DMS 273 (cell line): Measurements from ENCODE around the gene PLPP3.

Experiments used
- DNase-seq: peaks from one replicate; lab custom pipeline; 2025; ENCODE audit not compliant: unreplicated experiment; lab: John Stamatoyannopoulos, UW

PLPP3 gene

DNA sequence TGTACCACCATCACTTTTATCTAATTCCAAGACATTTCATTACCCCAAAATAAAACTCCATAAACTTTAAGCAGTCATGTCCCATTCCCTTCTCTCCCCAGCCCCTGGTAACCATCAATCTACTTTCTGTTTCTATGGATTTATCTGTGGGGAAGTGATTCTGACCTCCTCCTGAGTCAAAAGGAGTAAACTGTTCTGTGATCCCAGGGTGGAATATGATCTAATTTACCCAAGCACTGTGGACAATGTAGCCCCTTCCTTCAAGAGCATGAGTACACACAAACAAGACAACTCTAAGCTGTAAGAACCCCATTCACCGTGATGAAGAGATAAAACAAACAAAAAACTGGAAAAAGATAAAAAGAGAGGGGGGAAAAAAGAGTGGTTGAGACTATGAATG, 77.9 kb downstream of the PLPP3 start:
- no peak for DNase-seq

DNA sequence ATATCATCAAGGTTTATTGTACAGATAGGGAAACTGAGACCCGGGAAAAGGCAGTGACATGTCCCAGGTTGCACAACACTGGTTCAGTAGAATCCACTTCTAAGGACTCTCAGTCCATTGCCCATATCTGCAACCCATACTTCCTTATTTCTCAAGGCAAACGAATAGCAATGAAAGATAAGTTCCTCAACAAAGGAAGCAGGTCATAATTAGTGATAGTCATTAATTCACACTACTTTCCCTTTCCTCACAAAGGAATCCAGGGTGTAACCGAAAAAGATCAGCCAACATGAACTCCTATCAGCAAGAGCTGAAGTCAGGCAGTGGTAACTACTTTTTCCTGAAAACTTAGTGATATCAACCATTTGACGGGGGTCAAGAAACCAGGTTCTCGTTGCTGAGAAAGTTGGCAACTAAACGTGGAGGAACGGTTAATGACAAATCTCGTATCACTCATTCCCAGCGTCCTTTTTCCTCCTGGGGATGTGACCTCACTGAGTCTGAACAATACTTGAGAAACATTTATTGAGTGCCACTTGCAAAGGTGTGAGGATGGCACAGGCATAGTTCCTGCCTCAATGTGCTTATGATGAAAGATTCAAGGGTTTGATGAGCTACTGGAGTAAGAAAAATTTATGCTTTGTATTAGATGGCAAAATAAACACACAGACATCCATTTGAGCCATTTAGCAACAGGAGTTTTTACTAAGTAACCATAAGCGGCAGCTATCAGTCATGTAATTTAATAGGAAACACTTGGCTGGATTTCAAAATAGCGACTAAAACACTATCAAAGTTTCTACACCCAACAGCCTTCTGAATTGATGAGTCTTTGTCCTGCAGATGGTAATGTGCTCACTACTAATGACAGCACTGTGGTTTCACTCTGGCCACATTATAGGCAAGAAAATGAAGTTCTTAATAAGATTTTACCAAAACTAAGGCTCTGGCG, 82.3 kb downstream of the PLPP3 start:
- no peak for DNase-seq

- no peak for DNase-seq
Observed at GRCh38 chr1:56496158-56496557, 83.2 kb downstream of the PLPP3 start.

- DNase-seq: peak; percentile 6
Observed at GRCh38 chr1:56495538-56495937, 83.8 kb downstream of the PLPP3 start.

GRCh38 chr1:56494306-56494705, 85.1 kb downstream of the PLPP3 start:
- DNase-seq: no peak

GRCh38 chr1:56493826-56494225, 85.5 kb downstream of the PLPP3 start:
- no peak for DNase-seq

DNA sequence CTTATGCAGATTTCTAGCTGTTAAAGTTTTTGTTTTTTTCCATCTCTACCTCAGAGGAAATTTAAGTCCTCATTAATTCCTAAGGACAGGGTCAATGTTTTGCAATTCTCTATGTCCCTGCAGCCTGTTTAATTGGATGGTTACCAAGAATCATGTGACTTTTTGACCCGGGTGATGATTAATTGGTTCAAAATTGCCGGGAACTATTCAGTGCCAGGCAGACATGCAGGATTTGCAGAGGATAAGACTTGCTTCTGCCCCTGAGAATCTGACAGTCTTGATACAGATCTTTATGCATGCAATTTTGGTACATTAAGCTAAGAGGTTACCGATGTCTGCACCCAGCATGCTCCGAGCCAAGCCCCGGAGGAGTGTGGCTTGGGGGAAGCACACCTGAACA, 87.9 kb downstream of the PLPP3 start:
- DNase-seq: peak; percentile 26

GRCh38 chr1:56490619-56491018, 88.7 kb downstream of the PLPP3 start:
- DNase-seq: no peak

- no peak for DNase-seq
Observed at GRCh38 chr1:56489695-56490094, 89.7 kb downstream of the PLPP3 start.

GRCh38 chr1:56484695-56485094, 94.7 kb downstream of the PLPP3 start:
- no peak for DNase-seq

DNA sequence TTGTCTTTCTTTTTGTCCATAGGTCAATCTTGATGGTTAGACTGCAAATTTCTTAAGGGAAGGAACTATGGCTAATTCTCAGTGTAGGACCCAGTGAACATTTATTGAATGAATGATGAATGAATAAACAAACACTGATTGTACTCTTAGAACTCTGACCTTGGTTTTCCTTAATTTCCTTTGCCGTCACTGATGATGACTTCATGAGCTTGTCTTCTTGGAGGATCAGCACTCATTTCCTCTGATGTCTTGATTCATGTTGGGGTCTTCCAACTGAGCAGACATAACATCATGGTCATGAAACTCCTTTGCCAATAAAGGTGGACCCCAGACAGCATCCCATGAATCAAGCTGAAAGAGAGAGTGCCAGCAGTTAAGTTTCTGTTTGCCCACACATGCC, 96.3 kb downstream of the PLPP3 start:
- no peak for DNase-seq

DNA sequence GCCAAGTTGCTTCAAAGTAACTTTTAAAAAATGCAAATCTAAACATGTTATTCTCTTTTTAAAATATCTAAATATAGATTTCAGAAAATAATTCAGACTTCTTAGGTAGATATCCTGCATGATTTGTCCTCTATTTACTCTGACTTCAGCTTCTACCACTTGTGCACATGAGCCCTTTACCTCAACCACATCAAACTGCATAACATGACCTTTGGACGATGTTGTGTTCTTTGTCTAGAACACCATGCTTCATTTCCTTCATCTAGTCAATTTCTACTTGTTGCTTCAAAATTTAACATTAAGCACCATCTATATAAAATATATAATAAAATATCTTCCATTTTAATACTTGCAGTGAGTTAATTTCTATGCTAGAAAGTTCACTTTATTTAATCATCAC, 96.9 kb downstream of the PLPP3 start:
- no peak for DNase-seq

DNA sequence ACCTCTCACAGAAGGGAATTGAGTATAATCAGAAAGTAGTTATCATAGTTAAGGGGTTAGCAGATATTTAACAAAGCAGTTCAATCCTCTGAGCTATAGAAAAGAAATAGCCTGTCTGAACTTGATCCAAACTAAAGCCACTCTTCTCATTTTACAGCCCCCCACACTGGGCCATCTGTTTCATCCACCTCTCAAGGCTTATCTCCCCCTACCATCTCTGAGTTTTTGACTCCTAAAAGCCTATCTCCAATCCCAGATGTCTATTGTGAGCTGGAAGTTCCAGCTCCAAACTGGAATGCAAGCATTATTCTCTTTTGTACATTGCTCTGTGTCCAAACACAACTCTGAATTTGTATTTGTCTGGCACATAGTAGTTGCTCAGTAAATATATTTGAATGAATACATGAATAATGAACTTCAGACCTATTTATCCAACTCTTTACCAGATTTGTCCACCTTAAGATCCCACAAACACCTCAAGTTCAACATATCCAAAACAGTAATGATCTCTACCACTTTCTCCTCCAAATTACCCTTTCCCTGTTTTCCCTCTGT, 98.1 kb downstream of the PLPP3 start:
- peak; percentile 74 for DNase-seq

- DNase-seq: no peak
Observed at GRCh38 chr1:56478734-56479133, 100.6 kb downstream of the PLPP3 start.

- peak; percentile 63 for DNase-seq
Observed at GRCh38 chr1:56477164-56478111, 101.9 kb downstream of the PLPP3 start.

- DNase-seq: peak; percentile 28
Observed at GRCh38 chr1:56473582-56474270, 105.6 kb downstream of the PLPP3 start.

DNA sequence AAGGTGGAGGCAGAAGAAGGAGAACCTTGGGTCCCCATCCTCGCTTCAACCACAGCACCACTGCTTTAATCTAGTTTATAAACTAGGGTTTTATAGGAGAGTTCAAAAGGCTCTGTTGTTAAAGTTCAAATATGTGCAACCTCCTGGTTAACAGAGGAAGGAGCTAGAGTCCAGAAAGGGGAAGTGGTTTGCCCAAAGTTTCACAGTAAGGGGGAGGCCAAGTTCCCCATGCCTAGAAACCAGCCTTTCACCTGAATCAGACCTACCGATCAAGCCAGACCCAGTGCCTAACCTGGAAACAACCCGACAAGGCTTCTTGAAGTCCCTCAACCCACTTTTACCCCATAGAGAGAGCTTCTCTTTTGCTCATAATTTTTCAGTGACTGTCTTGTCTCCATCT, 106.5 kb downstream of the PLPP3 start:
- no peak for DNase-seq

DNA sequence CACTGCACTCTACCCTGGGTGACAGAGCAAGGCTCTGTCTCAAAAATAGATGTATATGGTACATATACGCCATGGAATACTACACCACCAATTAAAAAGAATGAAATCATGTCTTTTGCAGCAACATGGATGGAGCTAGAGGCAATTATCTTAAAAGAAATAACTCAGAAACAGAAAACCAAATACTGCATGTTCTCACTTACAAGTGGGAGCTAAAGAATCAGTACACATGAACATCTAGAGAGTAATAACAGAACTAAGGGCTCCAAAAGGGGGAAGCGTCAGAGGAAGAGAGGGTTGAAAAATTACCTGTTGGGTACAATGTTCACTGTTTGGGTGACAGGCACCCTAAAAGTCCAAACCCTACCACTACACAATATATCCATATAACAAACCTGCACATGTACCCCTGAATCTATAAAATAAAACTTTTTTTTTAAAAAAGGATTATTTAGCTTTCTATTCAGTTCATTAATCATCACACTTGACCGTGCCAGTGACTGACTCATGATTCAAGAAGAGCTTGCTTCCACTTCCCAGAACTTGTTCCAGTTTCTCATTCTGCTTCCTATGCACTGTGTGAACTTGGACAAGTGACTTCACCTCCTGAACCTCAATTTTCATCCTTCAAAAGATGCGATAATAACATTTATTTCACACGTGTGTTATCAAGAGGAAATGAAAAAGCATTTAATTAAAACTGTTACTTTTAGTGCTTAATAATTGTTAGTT, 109.6 kb downstream of the PLPP3 start:
- DNase-seq: no peak

GRCh38 chr1:56468518-56468917, 110.8 kb downstream of the PLPP3 start:
- DNase-seq: no peak

GRCh38 chr1:56466538-56466937, 112.8 kb downstream of the PLPP3 start:
- DNase-seq: no peak
